ENCODE results near the gene AKAP17A.

DNA sequence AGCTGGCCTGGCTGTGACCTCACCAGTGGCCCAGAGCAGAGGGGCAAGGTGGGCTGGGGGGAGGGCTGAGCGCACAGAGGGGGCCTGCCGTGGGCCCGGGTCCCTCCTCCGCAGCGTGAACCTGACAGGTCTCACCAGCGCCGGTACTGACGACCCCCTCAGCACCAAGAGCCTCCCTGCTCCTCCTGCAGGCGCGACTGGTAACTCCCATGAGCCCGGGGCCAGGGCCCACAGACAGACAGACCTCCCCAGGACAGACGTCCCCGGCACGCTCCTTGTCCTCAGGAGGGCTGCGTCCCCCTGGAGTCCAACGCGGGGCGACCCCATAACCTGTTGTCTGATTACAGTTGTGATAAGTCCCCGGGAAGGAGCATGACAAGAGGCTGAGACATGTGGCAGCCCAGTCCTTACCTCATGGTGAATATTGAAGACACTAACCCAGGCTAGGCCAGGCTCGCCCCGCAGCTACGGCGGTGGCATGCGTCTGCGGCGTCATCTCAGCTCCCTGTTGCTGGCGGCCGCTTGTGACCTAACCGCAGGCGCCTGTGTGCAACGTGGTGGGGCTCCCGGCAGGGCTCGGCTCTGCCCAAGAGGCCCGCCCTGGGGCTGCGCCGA, 8.5 kb downstream of the AKAP17A start:
- TF ChIP-seq POLR2A (IDR thresholded peaks at IDR 0.05; ENCODE audit: low read length), result no peak
- TF ChIP-seq GATA1 (IDR thresholded peaks at IDR 0.05; ENCODE audit: low read depth, low read length), result no peak

All from erythroblast (primary cell).